K562 (cell line): Measurements from ENCODE around the gene NTRK2. TPM values are rescaled to one million over a fixed set of nuclear protein-coding genes. Genes with fewer than 3 reads are reported as not detected.

Experiments
- ATAC-seq: fragments of 200-7000 bp; cut with Tn5 transposase; 3 replicates; pipeline ENCODE4 v1.9.1; 2020; ENCODE audit warnings: moderate library complexity
- BruUV-seq: library from RNA; stranded (reverse); fragments of 400-500 nt; replicated peaks from 2 replicates; lab custom pipeline; 2021; lab: Mats Ljungman, UMichigan
- CTCF ChIA-PET: fragments of 300-600 bp; formaldehyde crosslinking; extraction: SDS; loops from one replicate; lab custom pipeline; 2021; ENCODE audit warnings: low intra/inter-chr PET ratio; lab: Yijun Ruan, JAX
- POLR2A ChIA-PET: fragments of 300-600, 350-650 bp; sonication (Branson Sonifier 250); formaldehyde crosslinking; extraction: SDS; loops from one replicate; lab custom pipeline; 2021; ENCODE audit warnings: antibody characterized with exemption, inconsistent platforms; lab: Yijun Ruan, JAX
- DNase-seq, 4 experiments: peaks; one replicate each; pipeline versions ENCODE4 v3.0.0 to v3.0.0-alpha.2; 2011 to 2018; ENCODE audit warnings: low spot score in 3 of 4, mixed read lengths in 3 of 4; ENCODE audit errors: extremely low read depth in 1 of 4
- FAIRE-seq: peaks from 2 replicates; lab custom pipeline; 2011; peaks lifted over from hg19 to GRCh38; lab: Jason Lieb, UNC
- H2AFZ ChIP-seq: 2 replicates; pipeline ENCODE4 v1.6.0; 2011; ENCODE audit warnings: low read depth, low read length, control low read depth, inconsistent platforms
- H3K27ac ChIP-seq: fragments of 200-600 bp; 3 replicates; pipeline ENCODE4 v1.8.0; 2011; ENCODE audit warnings: low read depth, mild to moderate bottlenecking, control low read depth, inconsistent platforms, low read length, moderate library complexity, mixed read lengths; ENCODE audit errors: extremely low read depth
- H3K27me3 ChIP-seq, 2 experiments: fragments of 300-600 bp in 1 of 2; 2 replicates in 1 of 2; 3 replicates in 1 of 2; pipeline versions ENCODE4 v1.6.0 to v1.8.0; 2011; ENCODE audit warnings: inconsistent platforms in 2 of 2, low read length in 2 of 2, mild to moderate bottlenecking in 1 of 2, mixed read lengths in 1 of 2, moderate library complexity in 1 of 2; ENCODE audit not compliant: control insufficient read depth in 2 of 2, insufficient read depth in 2 of 2
- H3K36me3 ChIP-seq: fragments of 300-600 bp; 3 replicates; pipeline ENCODE4 v1.8.0; 2011; ENCODE audit warnings: mild to moderate bottlenecking, low read length, inconsistent platforms; ENCODE audit not compliant: control insufficient read depth, insufficient read depth
- H3K4me1 ChIP-seq, 2 experiments: fragments of 200-600 bp in 1 of 2; replicated peaks in 1 of 2; 2 replicates in 1 of 2; 3 replicates in 1 of 2; pipeline versions ENCODE4 v1.5.1 to v1.8.0; 2011; ENCODE audit warnings: inconsistent platforms in 2 of 2, low read length in 2 of 2, mild to moderate bottlenecking in 1 of 2, mixed read lengths in 1 of 2, moderate library complexity in 1 of 2; ENCODE audit not compliant: control insufficient read depth in 2 of 2, insufficient read depth in 2 of 2
- H3K4me2 ChIP-seq: 2 replicates; pipeline ENCODE4 v1.6.1; 2011; ENCODE audit warnings: low read length, control low read depth, inconsistent platforms, mixed read lengths; ENCODE audit not compliant: insufficient read depth
- H3K4me3 ChIP-seq: fragments of 200-600 bp; sonication (generic), shearing (Covaris generic); 2 replicates; pipeline ENCODE4 v1.5.1; 2016; ENCODE audit warnings: control low read depth, inconsistent platforms
- H3K79me2 ChIP-seq: fragments of 200-600 bp; 3 replicates; pipeline ENCODE4 v1.8.0; 2011; ENCODE audit warnings: low read length, inconsistent platforms; ENCODE audit not compliant: control insufficient read depth, insufficient read depth
- H3K9ac ChIP-seq, 2 experiments: 2 replicates each; pipeline versions ENCODE4 v1.6.0 to v1.6.1; 2011; ENCODE audit warnings: low read depth in 2 of 2, low read length in 2 of 2, control low read depth in 1 of 2, inconsistent platforms in 1 of 2, mild to moderate bottlenecking in 1 of 2, mixed read lengths in 1 of 2; ENCODE audit not compliant: insufficient read depth in 1 of 2
- H3K9me1 ChIP-seq: one replicate; pipeline ENCODE4 v1.6.0; 2011; ENCODE audit warnings: inconsistent platforms, mild to moderate bottlenecking, low read length, moderate library complexity; ENCODE audit not compliant: control insufficient read depth, insufficient read depth
- H3K9me3 ChIP-seq: replicated peaks from 2 replicates; pipeline ENCODE4 v1.5.1; 2011; ENCODE audit warnings: low read depth, low read length, inconsistent platforms; ENCODE audit not compliant: control insufficient read depth, insufficient read depth
- H4K20me1 ChIP-seq: replicated peaks from 2 replicates; pipeline ENCODE4 v1.6.1; 2011; ENCODE audit warnings: low read length, inconsistent platforms, mixed read lengths; ENCODE audit not compliant: control insufficient read depth, insufficient read depth
- ARHGAP35 ChIP-seq: fragments of 450-650 bp; IDR thresholded peaks from 2 replicates; pipeline ENCODE4 v1.6.1; 2018; ENCODE audit not compliant: partially characterized antibody
- MCM7 ChIP-seq, 2 experiments: fragments of 450-650 bp; IDR thresholded peaks; 2 replicates each; pipeline ENCODE4 v1.6.1; 2016 to 2018
- RBM39 ChIP-seq: fragments of 200-400 bp; formaldehyde crosslinking; optimal IDR thresholded peaks from 2 replicates; pipeline ENCODE3; 2018; ENCODE audit warnings: low read depth, low read length
- RNF2 ChIP-seq: sonication (generic); IDR thresholded peaks from 2 replicates; pipeline ENCODE4 v1.6.1; 2016
- SAP30 ChIP-seq: fragments of 200-600 bp; sonication (generic); IDR thresholded peaks from 2 replicates; pipeline ENCODE4 v1.6.1; 2012; ENCODE audit warnings: borderline replicate concordance, low read depth, mild to moderate bottlenecking, moderate library complexity, low read length, control low read depth, inconsistent platforms; ENCODE audit not compliant: insufficient read depth, poor library complexity, severe bottlenecking
- SREBF1 ChIP-seq: fragments of 150-350 bp; IDR thresholded peaks from 2 replicates; pipeline ENCODE4 v1.6.1; 2014; ENCODE audit warnings: antibody characterized with exemption, low read depth, low read length, borderline replicate concordance
- TAF9B ChIP-seq: fragments of 450-650 bp; IDR thresholded peaks from 2 replicates; pipeline ENCODE4 v1.6.1; 2018; ENCODE audit warnings: mild to moderate bottlenecking; ENCODE audit not compliant: partially characterized antibody
- ZNF3 ChIP-seq: fragments of 250-450 bp; sonication (Bioruptor Pico); IDR thresholded peaks from 2 replicates; pipeline ENCODE4 v1.5.0; 2021; ENCODE audit warnings: mild to moderate bottlenecking, moderate library complexity
- ZNF384 ChIP-seq: IDR thresholded peaks from 2 replicates; pipeline ENCODE4 v1.6.1; 2012; ENCODE audit warnings: low read depth, low read length, improper control_type of control experiment
- ZNF75A ChIP-seq: fragments of 450-650 bp; formaldehyde crosslinking; IDR thresholded peaks from 2 replicates; pipeline ENCODE4 v1.4.0; 2020; ENCODE audit warnings: mild to moderate bottlenecking
- WGBS: fragments of 100-300 bp; shearing (Covaris generic); methylation state at CpG from one replicate; pipeline ENCODE4 v1.1.6; 2016; ENCODE audit warnings: low coverage, mixed read lengths; ENCODE audit not compliant: insufficient coverage; ENCODE audit errors: missing lambda C conversion rate; 5-methylcytosine and 5-hydroxymethylcytosine counted together
- in situ Hi-C: fragments of 300-500 bp; cut with MboI; formaldehyde crosslinking; loops from 4 replicates; pipeline ENCODE4 v1.15.0; 2018; ENCODE audit warnings: inconsistent platforms, mixed read lengths
- intact Hi-C: fragments of 100-400 bp; cut with micrococcal nuclease; formaldehyde crosslinking; loops from 2 replicates; pipeline ENCODE4 v1.14.2; 2022
- polyA plus RNA-seq, 8 experiments: library from polyadenylated mRNA; depleted of rRNA in 4 of 8; stranded (reverse) in 5 of 8; unstranded in 3 of 8; fragments of >200 nt; fragmentation: Nextera tagmentation in 2 of 8; fragmentation: Illumina TruSeq in 1 of 8; extraction: Ambion mirVana in 2 of 8; extraction: Trizol in 1 of 8; gene quantifications; 2 replicates each; pipeline versions ENCODE4 v1.2.1 to v1.2.3, GENCODE V29; 2011 to 2014; ENCODE audit warnings: inconsistent platforms in 1 of 8, missing spikeins in 1 of 8
- total RNA-seq, 7 experiments: library from RNA; depleted of rRNA in 6 of 7; stranded (reverse); fragments of >200 nt in 6 of 7; fragmentation: Illumina TruSeq in 2 of 7; extraction: Trizol in 2 of 7; gene quantifications; 2 replicates each; pipeline versions ENCODE4 v1.2.1 to v1.2.3, GENCODE V29; 2011 to 2021; ENCODE audit warnings: low replicate concordance in 1 of 7
- TF ChIP-seq, protein P1 (sequence below): fragments of 450-650 bp; formaldehyde crosslinking; conservative IDR thresholded peaks from 2 replicates; pipeline ENCODE4 v1.4.0; 2022; ENCODE audit warnings: mild to moderate bottlenecking, missing genetic modification characterization
- TF ChIP-seq, protein P2 (sequence below): sonication (generic); formaldehyde crosslinking; IDR thresholded peaks from 2 replicates; pipeline ENCODE4 v1.8.0; 2022; ENCODE audit warnings: missing genetic modification reagents, mild to moderate bottlenecking, borderline replicate concordance
- TF ChIP-seq, protein P3 (sequence below): IDR thresholded peaks from 2 replicates; pipeline ENCODE4 v1.6.1; 2014; ENCODE audit warnings: antibody characterized with exemption

Gene NTRK2
- total and polyA plus RNA-seq, 9 of the 15 experiments (the other 6 are each of a cell fraction or from before 2014, with no cell fraction given), result not detected

DNA sequence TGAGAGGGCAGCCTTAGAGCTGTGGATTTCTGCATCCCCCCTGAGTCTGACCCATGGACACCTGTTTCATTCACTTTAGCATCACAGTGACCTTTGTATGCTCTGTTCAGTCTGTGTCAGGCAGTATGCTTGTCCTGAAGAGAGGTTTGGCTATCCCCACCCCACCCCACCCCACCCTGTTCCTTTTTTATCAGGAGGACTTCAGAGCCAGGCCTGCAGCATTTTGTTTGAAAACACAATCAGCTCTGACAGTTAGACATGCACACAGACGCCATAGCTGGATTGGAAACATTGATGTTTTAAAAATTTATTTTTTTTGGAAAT, 142.2 kb downstream of the NTRK2 start (continued):
- TF ChIP-seq ZNF384 (no peak), SREBF1 (no peak), RNF2 (no peak), MCM7 (IDR thresholded peaks at IDR 0.05) (no peak)
- TF ChIP-seq, protein P1, sequence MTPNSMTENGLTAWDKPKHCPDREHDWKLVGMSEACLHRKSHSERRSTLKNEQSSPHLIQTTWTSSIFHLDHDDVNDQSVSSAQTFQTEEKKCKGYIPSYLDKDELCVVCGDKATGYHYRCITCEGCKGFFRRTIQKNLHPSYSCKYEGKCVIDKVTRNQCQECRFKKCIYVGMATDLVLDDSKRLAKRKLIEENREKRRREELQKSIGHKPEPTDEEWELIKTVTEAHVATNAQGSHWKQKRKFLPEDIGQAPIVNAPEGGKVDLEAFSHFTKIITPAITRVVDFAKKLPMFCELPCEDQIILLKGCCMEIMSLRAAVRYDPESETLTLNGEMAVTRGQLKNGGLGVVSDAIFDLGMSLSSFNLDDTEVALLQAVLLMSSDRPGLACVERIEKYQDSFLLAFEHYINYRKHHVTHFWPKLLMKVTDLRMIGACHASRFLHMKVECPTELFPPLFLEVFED, result no peak
- TF ChIP-seq, protein P2, sequence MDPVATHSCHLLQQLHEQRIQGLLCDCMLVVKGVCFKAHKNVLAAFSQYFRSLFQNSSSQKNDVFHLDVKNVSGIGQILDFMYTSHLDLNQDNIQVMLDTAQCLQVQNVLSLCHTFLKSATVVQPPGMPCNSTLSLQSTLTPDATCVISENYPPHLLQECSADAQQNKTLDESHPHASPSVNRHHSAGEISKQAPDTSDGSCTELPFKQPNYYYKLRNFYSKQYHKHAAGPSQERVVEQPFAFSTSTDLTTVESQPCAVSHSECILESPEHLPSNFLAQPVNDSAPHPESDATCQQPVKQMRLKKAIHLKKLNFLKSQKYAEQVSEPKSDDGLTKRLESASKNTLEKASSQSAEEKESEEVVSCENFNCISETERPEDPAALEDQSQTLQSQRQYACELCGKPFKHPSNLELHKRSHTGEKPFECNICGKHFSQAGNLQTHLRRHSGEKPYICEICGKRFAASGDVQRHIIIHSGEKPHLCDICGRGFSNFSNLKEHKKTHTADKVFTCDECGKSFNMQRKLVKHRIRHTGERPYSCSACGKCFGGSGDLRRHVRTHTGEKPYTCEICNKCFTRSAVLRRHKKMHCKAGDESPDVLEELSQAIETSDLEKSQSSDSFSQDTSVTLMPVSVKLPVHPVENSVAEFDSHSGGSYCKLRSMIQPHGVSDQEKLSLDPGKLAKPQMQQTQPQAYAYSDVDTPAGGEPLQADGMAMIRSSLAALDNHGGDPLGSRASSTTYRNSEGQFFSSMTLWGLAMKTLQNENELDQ (CRISPR knock-in tag), result no peak

DNA sequence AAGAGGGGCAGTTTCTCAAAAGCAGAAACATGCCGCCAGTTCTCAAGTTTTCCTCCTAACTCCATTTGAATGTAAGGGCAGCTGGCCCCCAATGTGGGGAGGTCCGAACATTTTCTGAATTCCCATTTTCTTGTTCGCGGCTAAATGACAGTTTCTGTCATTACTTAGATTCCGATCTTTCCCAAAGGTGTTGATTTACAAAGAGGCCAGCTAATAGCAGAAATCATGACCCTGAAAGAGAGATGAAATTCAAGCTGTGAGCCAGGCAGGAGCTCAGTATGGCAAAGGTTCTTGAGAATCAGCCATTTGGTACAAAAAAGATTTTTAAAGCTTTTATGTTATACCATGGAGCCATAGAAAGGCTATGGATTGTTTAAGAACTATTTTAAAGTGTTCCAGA, 142.8 kb downstream of the NTRK2 start:
- in situ Hi-C loops, result no loop called here
- no peak overlapping the region for H3K4me3 ChIP-seq
- no peaks in the 10 kb centered on the region for H3K27me3 ChIP-seq
- FAIRE-seq (no peak), DNase-seq (no peak), ATAC-seq (no peak)
- ChIA-PET POLR2A (no interaction called here), CTCF (no interaction called here)
- no TSS peak for BruUV-seq
- H3K27ac ChIP-seq, result no peak overlapping the region
- no peaks in the 10 kb centered on the region for H3K9me1 ChIP-seq
- H3K4me2 ChIP-seq, result no peak overlapping the region
- H3K9me3 ChIP-seq, result no peaks in the 10 kb centered on the region
- no peaks in the 10 kb centered on the region for H4K20me1 ChIP-seq
- no peaks in the 10 kb centered on the region for H3K4me1 ChIP-seq
- WGBS, result 3% methylated on average over 5 of the region's 5 CpGs
- H3K9ac ChIP-seq, result no peak overlapping the region
- H2AFZ ChIP-seq, result no peak overlapping the region
- intact Hi-C loops, result no loop called here
- TF ChIP-seq, protein P3, sequence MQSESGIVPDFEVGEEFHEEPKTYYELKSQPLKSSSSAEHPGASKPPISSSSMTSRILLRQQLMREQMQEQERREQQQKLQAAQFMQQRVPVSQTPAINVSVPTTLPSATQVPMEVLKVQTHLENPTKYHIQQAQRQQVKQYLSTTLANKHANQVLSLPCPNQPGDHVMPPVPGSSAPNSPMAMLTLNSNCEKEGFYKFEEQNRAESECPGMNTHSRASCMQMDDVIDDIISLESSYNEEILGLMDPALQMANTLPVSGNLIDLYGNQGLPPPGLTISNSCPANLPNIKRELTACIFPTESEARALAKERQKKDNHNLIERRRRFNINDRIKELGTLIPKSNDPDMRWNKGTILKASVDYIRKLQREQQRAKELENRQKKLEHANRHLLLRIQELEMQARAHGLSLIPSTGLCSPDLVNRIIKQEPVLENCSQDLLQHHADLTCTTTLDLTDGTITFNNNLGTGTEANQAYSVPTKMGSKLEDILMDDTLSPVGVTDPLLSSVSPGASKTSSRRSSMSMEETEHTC, result no peak
- TF ChIP-seq SAP30 (no peak), RBM39 (no peak), TAF9B (no peak), ARHGAP35 (no peak), ZNF75A (CRISPR knock-in tag) (no peak), ZNF3 (CRISPR knock-in tag) (no peak)
- H3K79me2 ChIP-seq, result no peaks in the 10 kb centered on the region
- no peaks in the 10 kb centered on the region for H3K36me3 ChIP-seq
